ENCODE measurements around the gene ABHD16A.
A peak's percentile ranks its signal among the peaks of the same experiment; 100 is the strongest.
"Not testable (repeated sequence)": the region's sequence is repeated elsewhere in the genome, so short reads cannot be mapped to it uniquely, and the experiment has no call there.

Gene ABHD16A

GRCh38 chr6:31713991-31714684 lies 11.0 kb upstream of the ABHD16A start:
- DNase-seq (ENCODE audit: low spot score): no peak

DNA sequence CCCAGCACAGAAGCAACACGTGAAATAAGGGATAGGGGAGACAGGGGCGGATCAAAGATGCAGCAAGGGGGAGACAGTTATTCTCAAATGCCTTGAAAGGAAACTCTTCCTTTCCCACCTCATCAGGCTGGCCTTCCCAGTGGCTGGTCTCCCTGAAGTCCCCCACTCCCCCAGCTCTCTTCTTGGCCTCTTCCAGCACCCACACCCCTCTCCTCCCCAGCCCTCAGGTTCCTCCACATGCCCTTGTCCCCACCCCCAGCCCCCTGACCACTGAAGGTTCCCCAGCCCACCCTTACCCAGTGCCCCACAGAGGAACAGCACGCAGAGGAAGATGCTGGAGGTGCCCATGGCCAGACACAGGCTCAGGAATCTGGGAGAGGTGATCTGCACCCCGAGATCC lies 10.3 kb upstream of the ABHD16A start:
- DNase-seq (ENCODE audit: low spot score): no peak

DNA sequence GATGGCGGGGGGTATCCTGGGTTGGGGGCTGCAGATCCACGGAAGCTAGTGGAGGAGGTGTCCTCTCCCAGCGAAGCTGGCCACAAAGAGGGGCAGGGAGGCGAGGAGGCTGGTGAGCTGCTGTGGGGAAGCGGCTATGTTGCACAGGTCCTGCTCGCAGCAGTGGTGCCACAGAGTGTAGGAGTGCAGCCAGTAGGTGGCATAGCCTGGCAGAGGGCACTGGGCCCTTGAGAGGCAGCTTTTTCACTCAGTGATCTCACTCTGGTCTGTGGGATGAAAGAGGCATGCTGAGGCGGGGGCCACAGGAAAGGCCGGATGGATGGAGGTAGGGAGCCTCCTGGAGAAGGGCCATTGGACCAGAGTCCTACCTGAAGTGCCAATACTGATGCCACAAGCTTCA lies 9.2 kb upstream of the ABHD16A start:
- no peak for DNase-seq (ENCODE audit: low spot score)

GRCh38 chr6:31711233-31711632 lies 8.1 kb upstream of the ABHD16A start:
- no peak for DNase-seq (ENCODE audit: low spot score)

GRCh38 chr6:31710523-31711219 lies 7.5 kb upstream of the ABHD16A start:
- DNase-seq (ENCODE audit: low spot score): no peak

DNA sequence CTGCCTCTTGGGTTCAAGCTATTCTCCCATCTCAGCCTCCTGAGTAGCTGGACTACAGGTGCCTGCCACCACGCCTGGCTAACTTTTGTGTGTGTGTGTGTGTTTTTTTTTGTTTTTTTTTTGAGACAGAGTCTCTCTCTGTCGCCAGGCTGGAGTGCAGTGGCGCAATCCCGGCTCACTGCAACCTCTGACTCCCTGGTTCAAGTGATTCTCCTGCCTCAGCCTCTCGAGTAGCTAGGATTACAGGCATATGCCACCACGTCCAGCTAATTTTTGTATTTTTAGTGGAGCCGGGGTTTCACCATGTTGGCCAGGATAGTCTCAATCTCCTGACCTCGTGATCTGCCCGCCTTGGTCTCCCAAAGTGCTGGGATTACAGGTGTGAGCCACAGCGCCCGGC lies 6.0 kb upstream of the ABHD16A start:
- not testable (repeated sequence) for DNase-seq (ENCODE audit: low spot score)

GRCh38 chr6:31708224-31708623 lies 5.1 kb upstream of the ABHD16A start:
- no peak for DNase-seq (ENCODE audit: low spot score)

GRCh38 chr6:31707701-31708100 lies 4.6 kb upstream of the ABHD16A start:
- DNase-seq (ENCODE audit: low spot score): no peak

GRCh38 chr6:31706599-31706998 lies 3.5 kb upstream of the ABHD16A start, which contains the start of gene LY6G6F:
Gene LY6G6F (plus strand): TSS chr6:31706866. CDS start chr6:31706907, 41 bp downstream.
- DNase-seq (ENCODE audit: low spot score): no peak

GRCh38 chr6:31705931-31706330 lies 2.8 kb upstream of the ABHD16A start:
- no peak for DNase-seq (ENCODE audit: low spot score)

- no peak for DNase-seq (ENCODE audit: low spot score)
These were observed 712 bp downstream of the ABHD16A start for GRCh38 chr6:31702405-31702818.

DNA sequence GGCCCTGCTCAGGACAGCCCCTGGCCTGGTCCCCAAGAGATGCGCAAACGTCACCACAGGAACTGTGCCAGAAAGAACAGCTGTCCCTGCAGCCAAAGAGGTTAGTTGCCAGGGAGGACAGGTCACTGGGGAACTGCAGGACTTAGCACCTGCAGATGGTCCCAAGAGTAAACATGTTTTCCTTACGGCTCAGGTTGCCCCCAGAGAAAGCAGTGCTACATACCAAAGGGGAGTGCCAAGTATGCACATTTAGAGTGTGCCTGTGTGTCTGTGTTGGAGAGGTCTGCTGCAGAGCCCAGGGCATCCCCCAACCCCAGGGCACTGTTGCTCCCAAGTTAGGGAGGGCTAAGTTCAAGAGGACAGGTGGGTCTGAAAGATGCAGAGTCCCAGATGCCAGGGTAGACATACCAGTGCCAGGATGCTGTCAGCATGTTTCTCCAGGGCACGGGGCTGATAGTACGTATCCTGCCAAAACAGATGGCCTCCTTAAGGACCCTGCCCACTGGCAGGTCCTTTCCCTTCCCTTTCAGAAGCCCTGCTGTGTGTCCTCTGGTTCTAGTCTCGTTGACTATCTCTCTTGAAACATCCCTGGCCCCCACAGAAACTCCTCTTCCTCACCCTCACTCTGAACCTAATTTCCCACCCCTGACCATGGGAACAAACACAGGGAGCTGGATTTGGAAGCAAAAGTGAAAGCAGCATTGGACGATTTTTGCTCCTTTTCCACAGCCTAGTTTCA lies 1.3 kb downstream of the ABHD16A start:
- DNase-seq (ENCODE audit: low spot score): peak; percentile 13

GRCh38 chr6:31700740-31701401 lies 2.3 kb downstream of the ABHD16A start:
- DNase-seq (ENCODE audit: low spot score): no peak

GRCh38 chr6:31697555-31697954 lies 5.6 kb downstream of the ABHD16A start:
- peak; percentile 22 for DNase-seq (ENCODE audit: low spot score)

- no peak for DNase-seq (ENCODE audit: low spot score)
These were observed 9.6 kb downstream of the ABHD16A start for GRCh38 chr6:31693535-31693934.

- no peak for DNase-seq (ENCODE audit: low spot score)
These were observed 10.2 kb downstream of the ABHD16A start for GRCh38 chr6:31692886-31693285.

- DNase-seq (ENCODE audit: low spot score): no peak
These were observed 10.8 kb downstream of the ABHD16A start for GRCh38 chr6:31692353-31692752.

DNA sequence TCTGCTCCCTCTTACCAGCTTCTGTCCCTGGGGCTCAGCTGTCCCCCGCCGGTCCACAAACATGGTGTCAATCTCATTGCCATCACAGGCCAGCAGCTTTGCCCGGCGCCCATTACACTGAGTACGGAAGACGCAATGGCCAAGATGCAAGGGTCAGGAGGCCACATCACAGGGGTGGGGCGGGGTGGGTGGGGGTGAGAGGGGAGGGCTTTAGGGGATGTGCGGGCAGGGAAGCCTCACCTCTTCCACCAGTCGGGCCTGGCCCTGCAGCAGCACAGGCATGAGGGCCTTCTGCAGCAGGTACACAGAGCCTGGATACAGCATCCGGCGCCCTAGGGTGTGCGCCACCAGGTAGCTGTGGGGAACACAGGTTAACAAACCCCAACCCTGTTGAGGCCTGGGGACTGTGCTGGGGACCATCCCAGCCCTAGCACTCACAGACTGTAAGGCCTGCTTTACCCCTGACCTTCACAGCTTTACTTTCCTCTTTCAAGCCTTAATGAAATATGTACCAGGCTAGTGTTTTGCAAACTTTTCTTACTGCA lies 11.5 kb downstream of the ABHD16A start:
- DNase-seq (ENCODE audit: low spot score): no peak

DNA sequence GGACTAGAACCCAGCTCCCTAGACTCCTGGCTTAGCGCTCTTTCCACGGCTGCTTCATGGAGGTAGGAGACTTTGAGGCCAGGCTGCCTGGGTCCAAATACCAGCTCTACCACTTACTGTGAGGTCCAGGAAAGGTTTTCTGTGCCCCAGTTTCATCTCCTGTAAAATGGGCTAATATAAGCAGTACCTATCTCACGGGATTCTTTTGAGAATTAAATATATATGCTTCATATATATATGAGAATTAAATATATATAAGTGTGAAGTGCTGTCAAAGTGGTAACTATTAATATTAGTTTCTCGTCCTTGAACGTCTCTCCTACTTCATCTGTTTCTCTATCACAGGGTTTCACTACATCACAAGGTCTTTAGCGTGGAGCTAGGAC lies 12.1 kb downstream of the ABHD16A start:
- DNase-seq (ENCODE audit: low spot score): no peak

DNA sequence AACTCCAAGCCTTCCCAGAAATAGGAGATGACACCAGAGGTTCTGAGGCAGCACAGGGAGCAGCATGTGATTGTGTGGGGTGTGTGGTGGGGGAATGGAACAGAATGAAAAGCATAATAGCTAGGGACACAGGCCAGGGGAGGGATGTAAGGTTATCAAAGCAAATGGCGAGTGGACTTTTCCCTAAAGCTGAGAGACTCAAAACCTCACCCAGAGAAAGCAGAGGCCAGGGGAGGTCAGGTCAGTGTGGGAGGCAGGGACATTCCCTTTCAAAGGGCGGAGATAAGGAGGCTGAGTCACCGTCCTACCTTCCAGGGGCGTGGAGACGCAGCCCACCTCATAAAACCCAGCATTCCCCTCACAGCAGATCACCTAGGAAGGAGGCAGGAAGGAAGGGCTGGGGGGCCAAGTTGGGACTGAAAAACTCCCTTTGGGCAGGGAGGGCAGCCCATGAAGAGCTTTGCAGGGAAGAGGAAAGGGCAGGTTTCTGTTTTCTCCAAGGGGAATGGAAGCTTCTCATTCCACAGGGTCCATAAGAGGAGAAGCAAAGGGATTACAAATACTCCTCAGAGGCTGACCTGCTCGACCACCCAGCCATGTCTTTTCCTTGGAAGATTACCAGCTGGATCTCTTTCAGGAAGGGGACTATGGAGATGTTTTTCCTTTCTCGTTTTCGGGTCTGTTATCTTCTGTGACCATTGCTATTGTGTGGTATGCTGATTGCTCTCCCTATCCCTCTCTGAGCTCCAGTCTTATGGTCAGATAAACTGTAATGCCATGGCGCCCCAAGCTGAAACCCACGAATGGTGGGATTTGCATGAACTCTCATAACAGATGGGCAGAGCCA lies 12.7 kb downstream of the ABHD16A start:
- peak; percentile 16 for DNase-seq (ENCODE audit: low spot score)
